ENCODE results near the gene TMEM74B.

GRCh38 chr20:1199212-1199873 is 14.6 kb upstream of the TMEM74B start:
- TF ChIP-seq MZF1 (tag by site-specific recombination; IDR thresholded peaks at IDR 0.05; ENCODE audit: borderline replicate concordance): no peak
- no peak for TF ChIP-seq SETDB1 (IDR thresholded peaks at IDR 0.05; ENCODE audit: insufficient read length, low read length)
- no peak for TF ChIP-seq ZNF324 (tag by site-specific recombination; IDR thresholded peaks at IDR 0.05)
- TF ChIP-seq CTCF (tag by site-specific recombination; IDR thresholded peaks at IDR 0.05): no peak
- no peak for TF ChIP-seq WT1 (tag by site-specific recombination; IDR thresholded peaks at IDR 0.05)
- no peak for TF ChIP-seq TCF7L2 (IDR thresholded peaks at IDR 0.05; ENCODE audit: borderline replicate concordance, low read depth, low read length)
- no peak for TF ChIP-seq ZFHX2 (tag by site-specific recombination; conservative IDR thresholded peaks at IDR 0.05)
- no peak for TF ChIP-seq ZNF292 (tag by site-specific recombination; IDR thresholded peaks at IDR 0.05; ENCODE audit: borderline replicate concordance, low read depth)
- no peak for TF ChIP-seq ZNF184 (tag by site-specific recombination; IDR thresholded peaks at IDR 0.05)
